A673 (cell line): Measurements from ENCODE around the gene AJUBA. TPM values are rescaled to one million over a fixed set of nuclear protein-coding genes. Genes with fewer than 3 reads are reported as not detected.

Source experiments
- BruUV-seq: library from RNA; stranded (reverse); fragments of 400-500 nt; replicated peaks from 2 replicates; lab custom pipeline; 2021; lab: Mats Ljungman, UMichigan
- CTCF ChIA-PET: fragments of 300-600 bp; sonication (Branson Sonifier 250); formaldehyde crosslinking; loops from one replicate; lab custom pipeline; 2022; ENCODE audit warnings: antibody characterized with exemption; lab: Charles Lee
- POLR2A ChIA-PET: fragments of 300-600 bp; sonication (Branson Sonifier 250); formaldehyde crosslinking; loops from one replicate; lab custom pipeline; 2022; ENCODE audit warnings: antibody characterized with exemption; ENCODE audit not compliant: low non-redundant PET; lab: Charles Lee
- DNase-seq: peaks from one replicate; pipeline ENCODE4 v3.0.0-alpha.2; 2015; ENCODE audit warnings: low spot score
- H3K27ac ChIP-seq: fragments of 200-600 bp; sonication (generic); 2 replicates; pipeline ENCODE4 v1.5.1; 2016; ENCODE audit warnings: mixed run types, low read depth, mild to moderate bottlenecking, mixed read lengths, antibody characterized with exemption, low read length; ENCODE audit not compliant: poor library complexity, severe bottlenecking
- H3K27me3 ChIP-seq: fragments of 200-600 bp; sonication (generic); replicated peaks from 2 replicates; pipeline ENCODE4 v1.6.1; 2017; ENCODE audit warnings: mixed run types, low read depth, mild to moderate bottlenecking, mixed read lengths, antibody characterized with exemption, low read length; ENCODE audit not compliant: insufficient read depth, poor library complexity
- H3K36me3 ChIP-seq: fragments of 200-600 bp; sonication (generic); 2 replicates; pipeline ENCODE4 v1.6.1; 2016; ENCODE audit warnings: mixed run types, mild to moderate bottlenecking, mixed read lengths, antibody characterized with exemption, low read length; ENCODE audit not compliant: insufficient read depth, poor library complexity, severe bottlenecking
- H3K4me1 ChIP-seq: fragments of 200-600 bp; sonication (generic); 2 replicates; pipeline ENCODE4 v1.6.1; 2017; ENCODE audit warnings: mixed run types, mild to moderate bottlenecking, mixed read lengths, antibody characterized with exemption, low read length; ENCODE audit not compliant: insufficient read depth, poor library complexity, severe bottlenecking
- H3K4me3 ChIP-seq: fragments of 200-600 bp; sonication (generic); 2 replicates; pipeline ENCODE4 v1.5.1; 2016; ENCODE audit warnings: low read depth, mixed run types, mild to moderate bottlenecking, mixed read lengths, low read length; ENCODE audit not compliant: poor library complexity, severe bottlenecking
- H3K9me3 ChIP-seq: fragments of 200-600 bp; sonication (generic); 2 replicates; pipeline ENCODE4 v1.6.1; 2016; ENCODE audit warnings: mixed run types, low read depth, mild to moderate bottlenecking, mixed read lengths, antibody characterized with exemption, low read length; ENCODE audit not compliant: poor library complexity, severe bottlenecking
- CTCF ChIP-seq: fragments of 300-800, 200-600 bp; sonication (generic); conservative IDR thresholded peaks from 2 replicates; pipeline ENCODE4 v1.5.1; 2017; ENCODE audit warnings: low read depth, mild to moderate bottlenecking, antibody characterized with exemption, low read length, moderate library complexity, mixed read lengths
- EZH2 ChIP-seq: fragments of 200-600 bp; sonication (generic); IDR thresholded peaks from 2 replicates; pipeline ENCODE4 v1.6.1; 2017; ENCODE audit warnings: borderline replicate concordance, low read depth, mild to moderate bottlenecking, mixed read lengths, antibody characterized with exemption, low read length; ENCODE audit not compliant: poor library complexity, severe bottlenecking
- intact Hi-C: fragments of 100-400 bp; cut with micrococcal nuclease; formaldehyde crosslinking; loops from one replicate; pipeline ENCODE4 v1.10.0; 2022; ENCODE audit not compliant: unreplicated experiment
- total RNA-seq: library from RNA; stranded (reverse); gene quantifications from 2 replicates; pipeline ENCODE4 v1.2.3, GENCODE V29; 2021

Gene AJUBA
- total RNA-seq, 1 experiment from 2014 or later, result 43.6 TPM

DNA sequence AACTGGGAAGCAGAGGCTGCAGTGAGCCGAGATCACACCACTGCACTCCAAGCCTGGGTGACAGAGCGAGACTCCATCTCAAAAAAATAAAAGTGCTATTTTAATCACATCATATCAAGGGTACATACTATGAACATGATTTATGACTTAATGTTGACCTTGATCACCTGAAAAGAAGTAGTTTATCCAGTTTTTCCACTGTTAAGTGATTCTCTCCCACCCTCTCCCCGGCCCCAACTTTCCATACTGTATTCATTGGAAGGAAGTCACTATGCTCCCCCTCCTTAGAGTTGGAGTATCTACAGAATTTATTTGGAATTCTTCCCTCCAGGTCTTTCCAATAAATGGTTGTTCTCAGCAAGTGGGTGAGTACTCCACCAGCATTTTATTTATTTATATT lies 50.2 kb downstream of the AJUBA start:
- Histone ChIP-seq H3K4me3 (no peak overlapping the region), H3K27ac (no peak overlapping the region), H3K36me3 (peaks cover 3% of the 10 kb centered on the region), H3K9me3 (no peaks in the 10 kb centered on the region), H3K27me3 (no peaks in the 10 kb centered on the region), H3K4me1 (peaks cover 13% of the 10 kb centered on the region)
- ChIA-PET POLR2A (no interaction called here), CTCF (no interaction called here)
- no peak for DNase-seq
- intact Hi-C loops, result no loop called here
- no peak for TF ChIP-seq EZH2
- TF ChIP-seq CTCF, result no peak
- BruUV-seq, result no TSS peak

- Histone ChIP-seq H3K27ac (peak overlapping the region; percentile 82), H3K9me3 (no peaks in the 10 kb centered on the region), H3K36me3 (peaks cover 23% of the 10 kb centered on the region), H3K27me3 (no peaks in the 10 kb centered on the region), H3K4me3 (peak overlapping the region; percentile 88), H3K4me1 (peaks cover 14% of the 10 kb centered on the region)
- BruUV-seq, result no TSS peak
- TF ChIP-seq EZH2 (no peak), CTCF (no peak)
- intact Hi-C loops, result loop anchor here (2.0 to 5.0 kb wide), 2 partner anchors 27 to 52 kb away; partner anchors contain the start of genes AJUBA and HAUS4
- DNase-seq, result no peak
- CTCF ChIA-PET, result interaction anchor here (0.6 to 2.1 kb wide), 10 partner anchors 13 to 139 kb away, joined by 3 to 10 read pairs (median 4); partner anchors contain the start of genes AJUBA and HAUS4
- POLR2A ChIA-PET, result interaction anchor here (0.7 kb wide), 2 partner anchors 10 to 97 kb away, joined by 3 read pairs; no protein-coding TSS in a partner anchor
These were observed 52.4 kb downstream of the AJUBA start for GRCh38 chr14:22929961-22930364.

DNA sequence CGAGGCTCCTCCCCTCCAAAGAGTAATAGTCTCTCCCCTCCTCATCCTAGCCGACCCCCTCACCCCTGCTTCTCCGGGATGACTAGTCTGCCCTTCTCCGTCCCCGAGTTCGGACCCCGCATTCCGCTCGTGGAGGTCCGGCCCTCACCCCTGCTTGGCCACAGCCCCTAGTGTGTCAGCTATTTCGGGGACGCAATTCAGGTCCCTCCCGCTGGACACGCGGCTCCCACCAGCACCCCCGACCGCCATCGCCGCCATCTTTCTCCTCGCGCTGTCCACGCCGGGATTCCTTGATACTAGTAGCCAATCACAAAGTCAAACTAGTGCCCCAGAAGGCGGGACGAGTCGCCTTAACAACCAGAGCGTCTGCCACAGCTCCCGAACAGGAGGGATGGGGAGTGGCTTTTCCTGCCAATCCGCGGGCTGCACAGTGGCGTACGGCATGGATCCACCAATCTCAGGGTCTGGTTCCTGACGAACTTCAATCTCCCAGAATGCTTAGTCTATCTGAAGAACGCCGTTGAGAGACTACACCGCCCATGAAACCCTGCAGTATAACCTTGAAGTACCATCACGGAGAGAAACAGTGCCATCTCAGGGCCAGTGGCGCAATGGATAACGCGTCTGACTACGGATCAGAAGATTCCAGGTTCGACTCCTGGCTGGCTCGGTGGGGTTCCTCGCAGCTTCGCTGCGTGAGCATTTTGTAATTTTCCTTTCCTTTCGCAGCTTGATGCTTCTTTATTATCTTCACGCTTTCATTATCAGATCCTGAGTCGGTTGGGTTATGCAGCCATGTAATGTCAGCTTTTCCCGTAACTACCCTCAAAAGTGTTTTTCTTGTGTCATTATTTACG lies 53.0 kb downstream of the AJUBA start, which contains the start of gene PRMT5:
TSS of gene PRMT5 (minus strand) at position 273 of the 857 bp plus-strand sequence. CDS start at position 258, 15 bp downstream.
- intact Hi-C loops, result loop anchor here (5.0 kb wide), 1 partner anchor 53 kb away; the partner anchor contains the start of gene AJUBA
- peak within 1 kb of the TSS; percentile 88 for H3K4me3 ChIP-seq
- no peaks in the 10 kb centered on the region for H3K27me3 ChIP-seq
- H3K27ac ChIP-seq, result peak within 1 kb of the TSS; percentile 87
- ChIA-PET POLR2A (interaction anchor here (0.7 kb wide), 2 partner anchors 9 to 98 kb away, joined by 3 read pairs; no protein-coding TSS in a partner anchor), CTCF (interaction anchor here (0.6 to 2.1 kb wide), 10 partner anchors 13 to 140 kb away, joined by 3 to 10 read pairs (median 4); partner anchors contain the start of genes AJUBA and HAUS4)
- peaks cover 15% of the 10 kb centered on the region for H3K4me1 ChIP-seq
- H3K36me3 ChIP-seq, result peaks cover 29% of the 10 kb centered on the region
- no TSS peak for BruUV-seq
- TF ChIP-seq EZH2 (no peak), CTCF (no peak)
- no peaks in the 10 kb centered on the region for H3K9me3 ChIP-seq
- peak; percentile 100 for DNase-seq
